IMR-90 (cell line): ENCODE results near the gene PDHB. TPM values are rescaled to one million over a fixed set of nuclear protein-coding genes. Genes with fewer than 3 reads are reported as not detected.

Experiments used
- ATAC-seq: fragments of 200-7000 bp; cut with Tn5 transposase; 2 replicates; pipeline ENCODE4 v1.9.1; 2020; ENCODE audit warnings: low read depth, mild to moderate bottlenecking, moderate library complexity
- BruUV-seq: library from RNA; stranded (reverse); fragments of 400-500 nt; replicated peaks from 2 replicates; lab custom pipeline; 2021; lab: Mats Ljungman, UMichigan
- CTCF ChIA-PET: fragments of 300-600 bp; formaldehyde crosslinking; extraction: SDS; loops from one replicate; lab custom pipeline; 2021; ENCODE audit warnings: antibody characterized with exemption; lab: Yijun Ruan, JAX
- POLR2A ChIA-PET: fragments of 300-600 bp; sonication (Branson Sonifier 250); formaldehyde crosslinking; loops from one replicate; lab custom pipeline; 2022; ENCODE audit warnings: antibody characterized with exemption; ENCODE audit not compliant: unreplicated experiment; lab: Charles Lee
- DNase-seq: peaks from one replicate; pipeline ENCODE4 v3.0.0; 2013
- H2AFZ ChIP-seq: replicated peaks from 2 replicates; pipeline ENCODE3; 2013; ENCODE audit warnings: low read length, mild to moderate bottlenecking; ENCODE audit not compliant: poor library complexity
- H2AK5ac ChIP-seq: 2 replicates; pipeline ENCODE4 v1.6.1; 2013; ENCODE audit warnings: low read depth, low read length, inconsistent platforms
- H2AK9ac ChIP-seq: replicated peaks from 2 replicates; pipeline ENCODE3; 2013; ENCODE audit warnings: mild to moderate bottlenecking, low read depth, low read length, moderate library complexity; ENCODE audit not compliant: poor library complexity
- H2BK120ac ChIP-seq: 2 replicates; pipeline ENCODE4 v1.6.1; 2013; ENCODE audit warnings: low read depth, low read length, inconsistent platforms
- H2BK15ac ChIP-seq: 3 replicates; pipeline ENCODE4 v1.6.1; 2013; ENCODE audit warnings: low read depth, low read length, inconsistent platforms
- H2BK20ac ChIP-seq: 2 replicates; pipeline ENCODE4 v1.6.1; 2013; ENCODE audit warnings: low read depth, mild to moderate bottlenecking, inconsistent platforms, low read length, moderate library complexity
- H2BK5ac ChIP-seq: 2 replicates; pipeline ENCODE4 v1.6.1; 2013; ENCODE audit warnings: mild to moderate bottlenecking, low read depth, low read length, inconsistent platforms; ENCODE audit not compliant: poor library complexity, severe bottlenecking
- H3K14ac ChIP-seq: replicated peaks from 2 replicates; pipeline ENCODE4 v1.6.1; 2013; ENCODE audit warnings: low read depth, low read length, inconsistent platforms
- H3K18ac ChIP-seq: 2 replicates; pipeline ENCODE4 v1.6.1; 2013; ENCODE audit warnings: low read depth, low read length, control low read depth
- H3K23ac ChIP-seq: 2 replicates; pipeline ENCODE4 v1.6.1; 2013; ENCODE audit warnings: low read depth, low read length, inconsistent platforms
- H3K27ac ChIP-seq: 2 replicates; pipeline ENCODE4 v1.5.1; 2013; ENCODE audit warnings: mild to moderate bottlenecking, control low read depth, low read length; ENCODE audit not compliant: insufficient read depth
- H3K27me3 ChIP-seq: 2 replicates; pipeline ENCODE4 v1.6.1; 2013; ENCODE audit warnings: low read length; ENCODE audit not compliant: control insufficient read depth, insufficient read depth
- H3K36me3 ChIP-seq: 2 replicates; pipeline ENCODE4 v1.6.1; 2013; ENCODE audit warnings: low read length, mixed read lengths; ENCODE audit not compliant: control insufficient read depth, insufficient read depth
- H3K4ac ChIP-seq: 2 replicates; pipeline ENCODE4 v1.6.1; 2013; ENCODE audit warnings: low read depth, low read length, inconsistent platforms
- H3K4me1 ChIP-seq: 2 replicates; pipeline ENCODE4 v1.6.1; 2013; ENCODE audit warnings: low read length, mixed read lengths; ENCODE audit not compliant: control insufficient read depth, insufficient read depth
- H3K4me2 ChIP-seq: 2 replicates; pipeline ENCODE4 v1.6.1; 2013; ENCODE audit warnings: low read depth, mild to moderate bottlenecking, control low read depth, low read length, moderate library complexity
- H3K4me3 ChIP-seq: 2 replicates; pipeline ENCODE4 v1.5.1; 2013; ENCODE audit warnings: low read depth, mild to moderate bottlenecking, control low read depth, low read length, moderate library complexity; ENCODE audit not compliant: insufficient read depth
- H3K56ac ChIP-seq: 2 replicates; pipeline ENCODE4 v1.6.1; 2013; ENCODE audit warnings: low read length, inconsistent platforms; ENCODE audit not compliant: insufficient read depth; ENCODE audit errors: extremely low read depth
- H3K79me1 ChIP-seq, 2 experiments: 2 replicates each; pipeline ENCODE4 v1.6.1; 2013; ENCODE audit warnings: low read length in 2 of 2, inconsistent platforms in 1 of 2, low read depth in 1 of 2
- H3K9ac ChIP-seq: 2 replicates; pipeline ENCODE4 v1.6.1; 2013; ENCODE audit warnings: low read depth, low read length, control low read depth
- H3K9me1 ChIP-seq: 2 replicates; pipeline ENCODE4 v1.6.1; 2013; ENCODE audit warnings: low read length, inconsistent platforms; ENCODE audit not compliant: insufficient read depth
- H3K9me3 ChIP-seq: 2 replicates; pipeline ENCODE4 v1.6.1; 2013; ENCODE audit warnings: low read length; ENCODE audit not compliant: control insufficient read depth, insufficient read depth
- H4K20me1 ChIP-seq: 2 replicates; pipeline ENCODE4 v1.6.1; 2013; ENCODE audit warnings: low read length, inconsistent platforms; ENCODE audit not compliant: insufficient read depth
- H4K5ac ChIP-seq: 2 replicates; pipeline ENCODE4 v1.6.1; 2013; ENCODE audit warnings: mild to moderate bottlenecking, low read depth, low read length, control low read depth
- H4K8ac ChIP-seq, 2 experiments: 2 replicates each; pipeline ENCODE4 v1.6.1; 2013; ENCODE audit warnings: low read depth in 2 of 2, low read length in 2 of 2, control low read depth in 1 of 2, inconsistent platforms in 1 of 2
- H4K91ac ChIP-seq: 2 replicates; pipeline ENCODE4 v1.6.1; 2013; ENCODE audit warnings: low read depth, low read length, inconsistent platforms; ENCODE audit not compliant: insufficient read depth
- BHLHE40 ChIP-seq: fragments of 150-350 bp; IDR thresholded peaks from 2 replicates; pipeline ENCODE4 v1.6.1; 2016; ENCODE audit warnings: mild to moderate bottlenecking, low read depth, low read length
- CEBPB ChIP-seq: IDR thresholded peaks from 2 replicates; pipeline ENCODE4 v1.6.1; 2012; ENCODE audit warnings: low read depth, low read length, improper control_type of control experiment
- CHD1 ChIP-seq: IDR thresholded peaks from 2 replicates; pipeline ENCODE4 v1.6.1; 2012; ENCODE audit warnings: low read depth, low read length, improper control_type of control experiment
- CTCF ChIP-seq: conservative IDR thresholded peaks from 2 replicates; pipeline ENCODE4 v1.5.1; 2012; ENCODE audit warnings: mild to moderate bottlenecking, low read depth, low read length, improper control_type of control experiment
- ELK1 ChIP-seq: fragments of 150-350 bp; IDR thresholded peaks from 2 replicates; pipeline ENCODE4 v1.6.1; 2016; ENCODE audit warnings: low read depth, mild to moderate bottlenecking, low read length, moderate library complexity, borderline replicate concordance
- FOS ChIP-seq: fragments of 150-350 bp; IDR thresholded peaks from 2 replicates; pipeline ENCODE4 v1.6.1; 2016; ENCODE audit warnings: low read depth, low read length
- MAFK ChIP-seq: IDR thresholded peaks from 2 replicates; pipeline ENCODE4 v1.6.1; 2012; ENCODE audit warnings: low read depth, low read length, improper control_type of control experiment
- MAZ ChIP-seq: IDR thresholded peaks from 2 replicates; pipeline ENCODE4 v1.6.1; 2012; ENCODE audit warnings: low read depth, mild to moderate bottlenecking, low read length, improper control_type of control experiment, moderate library complexity, borderline replicate concordance
- MXI1 ChIP-seq: IDR thresholded peaks from 2 replicates; pipeline ENCODE4 v1.6.1; 2012; ENCODE audit warnings: low read depth, mild to moderate bottlenecking, low read length, moderate library complexity, borderline replicate concordance
- NFE2L2 ChIP-seq: fragments of 150-350 bp; IDR thresholded peaks from 2 replicates; pipeline ENCODE4 v1.6.1; 2016; ENCODE audit warnings: low read depth, mild to moderate bottlenecking, low read length
- POLR2A ChIP-seq: IDR thresholded peaks from 2 replicates; pipeline ENCODE4 v1.6.1; 2012; ENCODE audit warnings: mild to moderate bottlenecking, low read depth, low read length
- RAD21 ChIP-seq: IDR thresholded peaks from 2 replicates; pipeline ENCODE4 v1.6.1; 2012; ENCODE audit warnings: low read length, improper control_type of control experiment
- RCOR1 ChIP-seq: IDR thresholded peaks from 2 replicates; pipeline ENCODE4 v1.6.1; 2012; ENCODE audit warnings: mild to moderate bottlenecking, low read length, improper control_type of control experiment; ENCODE audit not compliant: insufficient replicate concordance
- RFX5 ChIP-seq: IDR thresholded peaks from 2 replicates; pipeline ENCODE4 v1.8.0; 2012; ENCODE audit warnings: low read depth, mild to moderate bottlenecking, low read length, moderate library complexity
- SMC3 ChIP-seq: fragments of 150-350 bp; IDR thresholded peaks from 2 replicates; pipeline ENCODE4 v1.6.1; 2016; ENCODE audit warnings: low read depth, mild to moderate bottlenecking, antibody characterized with exemption, low read length, moderate library complexity
- USF2 ChIP-seq: fragments of 150-350 bp; IDR thresholded peaks from 2 replicates; pipeline ENCODE4 v1.6.1; 2017; ENCODE audit warnings: mild to moderate bottlenecking, antibody characterized with exemption, low read length, low read depth
- WGBS, 2 experiments: methylation state at CpG; one replicate each; pipeline versions ENCODE4 v1.1.5 to v1.1.7; 2013; ENCODE audit warnings: missing lambda C conversion rate in 2 of 2; ENCODE audit not compliant: insufficient read length in 1 of 2; ENCODE audit errors: extremely low coverage in 2 of 2; 5-methylcytosine and 5-hydroxymethylcytosine counted together
- dilution Hi-C: fragments of 300-500 bp; cut with HindIII; formaldehyde crosslinking; loops from one replicate; pipeline ENCODE4 v1.14.3; 2018; ENCODE audit warnings: low sequenced_read_pairs; ENCODE audit not compliant: unreplicated experiment
- in situ Hi-C: fragments of 300-500 bp; cut with MboI; formaldehyde crosslinking; loops from 3 replicates; pipeline ENCODE4 v1.14.3; 2019; ENCODE audit warnings: low sequenced_read_pairs, inconsistent platforms, mixed read lengths
- intact Hi-C: fragments of 100-400 bp; cut with micrococcal nuclease; formaldehyde crosslinking; loops from 2 replicates; pipeline ENCODE4 v1.10.0; 2022
- polyA plus RNA-seq, 3 experiments: library from polyadenylated mRNA; depleted of rRNA; stranded (reverse); fragments of >200 nt; gene quantifications; 2 replicates each; pipeline ENCODE4 v1.2.3, GENCODE V29; 2012; ENCODE audit warnings: low replicate concordance in 1 of 3
- total RNA-seq: library from RNA; depleted of rRNA; stranded (reverse); fragments of >200 nt; gene quantifications from 2 replicates; pipeline ENCODE4 v1.2.3, GENCODE V29; 2012

The PDHB gene
- total and polyA plus RNA-seq, 2 of the 4 experiments (the other 2 are of a cell fraction) = 69.2 to 73.5 TPM

GRCh38 chr3:58403513-58404109 lies 30.0 kb downstream of the PDHB start:
- H2AK9ac ChIP-seq = no peak overlapping the region
- H3K9me3 ChIP-seq = peaks cover 4% of the 10 kb centered on the region
- no peak overlapping the region for H2BK5ac ChIP-seq
- H3K27ac ChIP-seq = no peak overlapping the region
- DNase-seq = no peak
- H3K36me3 ChIP-seq = peaks cover 33% of the 10 kb centered on the region
- no peaks in the 10 kb centered on the region for H3K27me3 ChIP-seq
- no CpG with 5 or more reads among the region's 6 CpGs for WGBS, 2 experiments
- peaks cover 2% of the 10 kb centered on the region; the same call in 1 of the 2 replicates for H3K4me1 ChIP-seq
- no peak overlapping the region for H4K5ac ChIP-seq
- no peak overlapping the region for H4K8ac ChIP-seq
- no TSS peak for BruUV-seq
- no peak overlapping the region for H2BK120ac ChIP-seq
- intact Hi-C loops (no loop called here), in situ Hi-C loops (loop anchor here (25.0 kb wide), 1 partner anchor 216 kb away; no protein-coding TSS in a partner anchor), dilution Hi-C loops (no loop called here)
- H3K9ac ChIP-seq = no peak overlapping the region
- H3K4me3 ChIP-seq = no peak overlapping the region
- peaks cover 8% of the 10 kb centered on the region; the same call in 1 of the 2 replicates for H3K9me1 ChIP-seq
- H3K4me2 ChIP-seq = no peak overlapping the region
- TF ChIP-seq CHD1 (no peak), ELK1 (no peak), MAZ (no peak), FOS (no peak), MXI1 (no peak), NFE2L2 (no peak), BHLHE40 (no peak), SMC3 (no peak), RFX5 (no peak), RCOR1 (no peak), POLR2A (no peak), RAD21 (no peak), CTCF (no peak), MAFK (no peak), USF2 (no peak), CEBPB (no peak)
- no peak overlapping the region for H3K18ac ChIP-seq
- H2BK15ac ChIP-seq = no peak overlapping the region
- no peaks in the 10 kb centered on the region; the same call in 1 of the 2 replicates for H4K20me1 ChIP-seq
- H3K56ac ChIP-seq = no peak overlapping the region
- H3K14ac ChIP-seq = no peak overlapping the region
- POLR2A ChIA-PET = no interaction called here
- no peak overlapping the region for H2AK5ac ChIP-seq
- H3K4ac ChIP-seq = no peak overlapping the region
- H3K79me1 ChIP-seq = peaks cover 0 to 4% of the 10 kb centered on the region in 2 experiments; a peak in 1 of 4 replicates
- ATAC-seq = no peak
- H3K23ac ChIP-seq = 0 out of 2 replicates have a peak overlapping the region, but pooled peaks have one; percentile 5
- no peak overlapping the region for H4K91ac ChIP-seq
- H2AFZ ChIP-seq = no peak overlapping the region
- CTCF ChIA-PET = no interaction called here
- no peak overlapping the region for H2BK20ac ChIP-seq
